ENCODE data around the gene HDAC8. TPM values are rescaled to one million over a fixed set of nuclear protein-coding genes. Genes with fewer than 3 reads are reported as not detected.

Gene HDAC8
- total RNA-seq, 1 experiment from 2014 or later = 33.5 TPM

- in situ Hi-C loops (cut with HindIII; ENCODE audit: low pct_unique_long_range_greater_than_20kb, low sequenced_read_pairs) (no loop called here), intact Hi-C loops (cut with micrococcal nuclease; ENCODE audit: unreplicated experiment) (no loop called here)
- DNase-seq (ENCODE audit: low read depth, low spot score) (no peak), ATAC-seq (no peak)
- ChIA-PET CTCF (no interaction called here), POLR2A (no interaction called here)
- no TSS peak for BruUV-seq (replicated peaks)
- Histone ChIP-seq H3K27ac (ENCODE audit: low read length) (no peak overlapping the region), H3K4me1 (ENCODE audit: control insufficient read depth, insufficient read depth, low read length) (no peaks in the 10 kb centered on the region), H3K4me3 (ENCODE audit: low read depth in 2 of 2, low read length in 2 of 2) (no peak overlapping the region), H3K27me3 (ENCODE audit: control insufficient read depth, insufficient read depth, low read length) (no peaks in the 10 kb centered on the region), H3K9me3 (ENCODE audit: control insufficient read depth, insufficient read depth, low read depth, low read length) (no peaks in the 10 kb centered on the region), H3K36me3 (ENCODE audit: control insufficient read depth, insufficient read depth, low read length) (no peaks in the 10 kb centered on the region)
- TF ChIP-seq, protein P1, sequence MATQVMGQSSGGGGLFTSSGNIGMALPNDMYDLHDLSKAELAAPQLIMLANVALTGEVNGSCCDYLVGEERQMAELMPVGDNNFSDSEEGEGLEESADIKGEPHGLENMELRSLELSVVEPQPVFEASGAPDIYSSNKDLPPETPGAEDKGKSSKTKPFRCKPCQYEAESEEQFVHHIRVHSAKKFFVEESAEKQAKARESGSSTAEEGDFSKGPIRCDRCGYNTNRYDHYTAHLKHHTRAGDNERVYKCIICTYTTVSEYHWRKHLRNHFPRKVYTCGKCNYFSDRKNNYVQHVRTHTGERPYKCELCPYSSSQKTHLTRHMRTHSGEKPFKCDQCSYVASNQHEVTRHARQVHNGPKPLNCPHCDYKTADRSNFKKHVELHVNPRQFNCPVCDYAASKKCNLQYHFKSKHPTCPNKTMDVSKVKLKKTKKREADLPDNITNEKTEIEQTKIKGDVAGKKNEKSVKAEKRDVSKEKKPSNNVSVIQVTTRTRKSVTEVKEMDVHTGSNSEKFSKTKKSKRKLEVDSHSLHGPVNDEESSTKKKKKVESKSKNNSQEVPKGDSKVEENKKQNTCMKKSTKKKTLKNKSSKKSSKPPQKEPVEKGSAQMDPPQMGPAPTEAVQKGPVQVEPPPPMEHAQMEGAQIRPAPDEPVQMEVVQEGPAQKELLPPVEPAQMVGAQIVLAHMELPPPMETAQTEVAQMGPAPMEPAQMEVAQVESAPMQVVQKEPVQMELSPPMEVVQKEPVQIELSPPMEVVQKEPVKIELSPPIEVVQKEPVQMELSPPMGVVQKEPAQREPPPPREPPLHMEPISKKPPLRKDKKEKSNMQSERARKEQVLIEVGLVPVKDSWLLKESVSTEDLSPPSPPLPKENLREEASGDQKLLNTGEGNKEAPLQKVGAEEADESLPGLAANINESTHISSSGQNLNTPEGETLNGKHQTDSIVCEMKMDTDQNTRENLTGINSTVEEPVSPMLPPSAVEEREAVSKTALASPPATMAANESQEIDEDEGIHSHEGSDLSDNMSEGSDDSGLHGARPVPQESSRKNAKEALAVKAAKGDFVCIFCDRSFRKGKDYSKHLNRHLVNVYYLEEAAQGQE (IDR thresholded peaks at IDR 0.05; ENCODE audit: insufficient read depth in 1 of 2, low read depth in 2 of 2, low read length in 1 of 2) = no peak
- no peak for TF ChIP-seq SIN3A (IDR thresholded peaks at IDR 0.05; ENCODE audit: borderline replicate concordance, insufficient read depth, low read depth, low read length)
- TF ChIP-seq TCF7L2 (IDR thresholded peaks at IDR 0.05; ENCODE audit: low read depth, low read length) = no peak
- TF ChIP-seq POLR2AphosphoS5 (IDR thresholded peaks at IDR 0.05; ENCODE audit: low read depth, low read length) = no peak
- no peak for TF ChIP-seq CTCF (IDR thresholded peaks at IDR 0.05)
Measured at GRCh38 chrX:72340041-72340440, 232.6 kb downstream of the HDAC8 start.

GRCh38 chrX:72330131-72330530 is 242.5 kb downstream of the HDAC8 start:
- POLR2A ChIA-PET = no interaction called here
- Histone ChIP-seq H3K36me3 (ENCODE audit: control insufficient read depth, insufficient read depth, low read length) (no peaks in the 10 kb centered on the region), H3K4me3 (ENCODE audit: low read depth in 2 of 2, low read length in 2 of 2) (no peak overlapping the region), H3K9me3 (ENCODE audit: control insufficient read depth, insufficient read depth, low read depth, low read length) (no peaks in the 10 kb centered on the region), H3K27me3 (ENCODE audit: control insufficient read depth, insufficient read depth, low read length) (no peaks in the 10 kb centered on the region), H3K4me1 (ENCODE audit: control insufficient read depth, insufficient read depth, low read length) (no peaks in the 10 kb centered on the region), H3K27ac (ENCODE audit: low read length) (no peak overlapping the region)
- ATAC-seq = no peak
- in situ Hi-C loops (cut with HindIII; ENCODE audit: low pct_unique_long_range_greater_than_20kb, low sequenced_read_pairs) (no loop called here), intact Hi-C loops (cut with micrococcal nuclease; ENCODE audit: unreplicated experiment) (no loop called here)
- no TSS peak for BruUV-seq (replicated peaks)
- CTCF ChIA-PET = no interaction called here
- TF ChIP-seq, protein P1 (IDR thresholded peaks at IDR 0.05; ENCODE audit: insufficient read depth in 1 of 2, low read depth in 2 of 2, low read length in 1 of 2) = no peak
- TF ChIP-seq SIN3A (IDR thresholded peaks at IDR 0.05; ENCODE audit: borderline replicate concordance, insufficient read depth, low read depth, low read length) = no peak
- TF ChIP-seq POLR2AphosphoS5 (IDR thresholded peaks at IDR 0.05; ENCODE audit: low read depth, low read length) = no peak
- TF ChIP-seq CTCF (IDR thresholded peaks at IDR 0.05) = no peak
- TF ChIP-seq TCF7L2 (IDR thresholded peaks at IDR 0.05; ENCODE audit: low read depth, low read length) = no peak
- no peak for DNase-seq (ENCODE audit: low read depth, low spot score)
